NCI-H2107 treated with DMSO at 0.1 percent for 48 hours (cell line): ENCODE results near the gene PSPN.

Experiments
- DNase-seq: peaks from one replicate; lab custom pipeline; 2025; ENCODE audit not compliant: unreplicated experiment; lab: John Stamatoyannopoulos, UW

Gene PSPN, protein sequence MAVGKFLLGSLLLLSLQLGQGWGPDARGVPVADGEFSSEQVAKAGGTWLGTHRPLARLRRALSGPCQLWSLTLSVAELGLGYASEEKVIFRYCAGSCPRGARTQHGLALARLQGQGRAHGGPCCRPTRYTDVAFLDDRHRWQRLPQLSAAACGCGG

DNA sequence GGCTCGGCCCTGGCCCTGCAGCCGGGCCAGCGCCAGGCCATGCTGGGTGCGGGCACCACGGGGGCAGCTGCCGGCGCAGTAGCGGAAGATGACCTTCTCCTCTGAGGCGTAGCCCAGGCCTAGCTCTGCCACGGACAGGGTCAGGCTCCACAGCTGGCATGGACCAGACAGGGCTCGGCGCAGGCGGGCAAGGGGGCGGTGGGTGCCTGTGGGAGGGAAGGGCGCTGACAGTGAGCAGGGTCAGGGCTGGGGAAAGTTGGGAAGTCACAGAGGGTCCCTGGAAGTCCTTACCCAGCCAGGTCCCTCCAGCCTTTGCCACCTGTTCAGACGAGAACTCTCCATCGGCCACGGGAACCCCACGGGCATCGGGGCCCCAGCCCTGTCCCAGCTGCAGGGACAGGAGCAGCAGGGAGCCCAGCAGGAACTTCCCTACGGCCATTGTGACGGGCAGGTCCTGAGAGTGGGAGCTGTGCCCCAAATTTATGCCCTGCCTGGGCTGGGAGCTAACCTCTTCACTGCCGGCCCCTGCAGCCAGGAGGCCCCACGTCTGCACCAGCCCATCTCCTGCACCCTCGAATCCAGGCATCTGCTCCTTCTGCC lies at the start of gene PSPN:
TSS of gene PSPN (minus strand) at position 523 of the 600 bp plus-strand sequence. CDS start at position 439, 84 bp downstream.
- DNase-seq = no peak

DNA sequence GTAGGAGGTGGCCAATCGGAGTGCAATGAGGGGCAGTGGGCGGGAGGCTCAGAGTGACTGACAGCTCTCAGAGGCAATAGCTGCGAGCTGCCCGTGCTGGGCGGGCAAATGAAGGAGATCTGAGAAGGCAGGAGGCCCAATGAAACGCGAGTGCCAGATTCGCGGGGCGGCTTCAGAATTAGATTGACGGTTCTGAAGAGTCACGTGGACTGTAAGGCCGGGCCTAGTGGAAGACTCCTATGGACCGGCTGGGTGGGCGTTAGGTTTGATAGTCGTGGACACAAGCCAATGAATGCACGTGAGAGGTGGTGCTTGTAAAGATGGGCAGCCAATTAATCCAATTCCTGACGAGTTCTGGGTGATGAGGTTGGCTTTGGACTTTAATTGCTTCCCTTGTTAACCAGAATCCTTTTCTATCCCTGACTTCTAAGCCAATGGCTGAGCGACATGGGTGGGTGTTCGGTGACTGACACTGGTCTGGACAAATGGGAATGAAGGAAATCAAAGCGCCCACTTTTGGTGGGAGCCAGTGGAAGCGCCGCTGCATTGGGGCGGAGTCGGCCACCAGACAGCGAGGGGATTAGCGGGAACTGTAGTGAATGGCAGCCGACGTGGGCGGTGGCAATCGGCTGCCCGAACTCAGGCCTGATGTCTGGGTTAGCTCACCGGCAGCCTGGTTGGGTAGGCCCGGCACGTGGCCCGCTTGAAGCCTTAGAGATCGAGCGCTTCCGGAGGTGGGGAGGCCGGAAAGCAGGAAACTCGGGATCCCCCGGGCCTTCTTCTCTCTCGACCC lies 49.4 kb upstream of the PSPN start:
- peak; percentile 99 for DNase-seq

DNA sequence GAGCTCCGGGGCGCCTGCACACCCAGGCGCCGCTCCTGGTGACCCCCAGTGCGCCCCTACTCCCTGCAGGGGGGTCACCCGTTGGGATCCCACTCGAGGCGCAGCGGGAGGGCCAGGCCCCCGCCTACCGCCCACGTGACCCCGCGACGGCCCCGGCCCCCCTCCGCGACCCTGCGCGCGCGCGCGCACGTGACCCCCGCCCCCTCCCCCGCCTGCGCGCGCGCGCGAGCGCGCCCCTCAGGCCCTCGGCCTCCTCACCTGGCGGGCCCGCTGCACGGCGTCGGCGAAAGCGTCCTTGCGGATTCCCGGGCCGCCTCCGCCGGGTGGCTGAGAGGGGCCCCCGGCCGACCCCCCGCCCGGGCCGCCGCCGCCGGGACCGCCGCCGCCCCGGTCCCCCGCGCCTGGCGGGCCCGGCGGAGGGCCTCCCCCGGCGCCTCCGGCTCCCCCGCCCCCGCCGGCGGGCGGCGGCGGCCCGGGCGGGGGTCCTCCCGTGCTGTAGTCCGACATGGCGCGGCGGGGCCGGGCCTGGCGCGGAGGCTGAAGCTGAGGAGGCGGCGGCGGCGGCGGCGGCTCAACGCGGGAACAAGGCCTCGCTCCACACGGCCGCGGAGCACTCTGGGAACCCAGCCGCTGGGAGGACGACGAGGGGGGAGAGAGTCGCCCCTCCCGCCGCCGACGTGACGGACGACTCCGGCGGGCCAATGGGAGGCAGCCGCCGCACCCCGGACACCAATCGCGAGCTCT lies 48.6 kb upstream of the PSPN start, which contains the start of gene KHSRP:
TSS of gene KHSRP (minus strand) at position 617 of the 744 bp plus-strand sequence. CDS start at position 507, 110 bp downstream.
- no peak for DNase-seq

DNA sequence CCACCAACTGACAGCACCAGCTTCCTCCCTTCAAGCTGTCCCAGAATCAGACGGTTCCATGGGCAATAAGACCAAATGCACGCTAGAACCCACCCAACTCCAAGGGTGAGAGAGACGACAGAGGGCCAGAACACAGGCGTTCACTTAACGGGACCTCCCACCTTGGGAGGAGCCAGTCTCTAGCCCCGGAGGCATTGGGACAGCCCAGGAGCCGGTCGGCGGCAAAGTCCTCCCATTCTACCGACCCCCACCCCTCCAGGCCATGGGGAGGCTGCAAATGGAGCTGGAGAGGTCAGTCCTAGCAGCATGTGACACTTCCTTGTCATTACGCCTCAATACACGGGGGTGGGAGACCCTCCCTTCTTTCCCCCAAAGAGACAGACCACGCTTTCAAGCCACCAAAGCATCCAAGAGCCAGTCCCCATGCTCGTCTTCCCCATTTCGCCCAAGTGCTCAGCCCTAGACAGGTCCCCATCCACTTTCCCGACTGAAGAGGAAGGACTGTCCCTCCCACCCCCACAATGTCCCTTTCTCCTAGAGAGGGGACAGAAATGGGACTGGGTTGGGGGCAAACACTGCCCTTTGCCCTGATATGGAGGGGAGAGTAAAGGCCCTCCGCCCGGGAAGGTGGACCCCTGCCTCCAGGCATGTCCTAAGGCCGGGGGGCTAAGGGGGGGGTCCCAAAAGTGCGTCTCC lies 47.9 kb upstream of the PSPN start:
- no peak for DNase-seq

DNA sequence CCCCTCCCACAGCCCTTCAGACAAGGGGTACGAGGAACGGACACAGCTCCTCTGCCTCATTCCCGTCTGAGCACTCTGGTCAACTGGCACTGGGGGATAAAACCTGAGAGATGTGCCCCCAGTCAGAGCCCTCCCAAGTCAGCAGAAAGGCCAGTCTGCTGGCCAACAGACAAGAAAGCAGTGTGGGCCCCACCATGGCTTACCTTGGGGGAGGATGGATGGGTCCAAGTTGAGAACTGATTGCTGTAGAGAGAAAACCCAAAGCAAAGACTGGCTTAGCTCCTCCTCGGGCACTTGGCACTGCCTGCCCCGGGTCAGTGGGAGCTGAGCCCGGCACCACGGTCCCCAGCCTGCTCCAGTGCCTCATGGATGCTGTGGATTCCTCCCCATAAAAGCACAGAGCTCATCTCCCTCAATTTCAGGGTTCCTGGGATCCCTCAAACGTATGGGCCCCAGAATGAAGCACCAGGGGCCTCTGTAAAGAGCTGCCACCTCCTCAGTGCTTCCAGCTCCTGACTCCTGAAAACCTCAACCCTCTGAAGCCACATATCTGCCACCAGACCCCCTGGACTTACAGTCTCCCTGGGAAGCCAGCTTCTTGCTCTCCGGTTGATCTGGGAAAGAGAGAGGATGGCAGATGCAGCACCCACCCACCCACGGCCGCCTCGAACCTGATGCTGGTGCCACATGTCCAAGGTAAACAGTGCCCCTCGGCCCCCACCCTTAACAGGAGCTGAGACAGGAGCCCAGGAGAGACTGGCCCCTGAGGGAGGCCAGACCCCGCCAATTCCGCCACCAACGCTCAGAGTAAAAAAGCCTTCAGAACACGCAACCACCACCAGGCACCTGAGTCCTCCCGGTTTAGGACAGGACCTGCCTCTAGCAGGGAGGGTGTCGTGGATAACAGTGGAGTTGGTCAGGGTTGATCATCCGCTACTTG lies 45.6 kb upstream of the PSPN start:
- no peak for DNase-seq

DNA sequence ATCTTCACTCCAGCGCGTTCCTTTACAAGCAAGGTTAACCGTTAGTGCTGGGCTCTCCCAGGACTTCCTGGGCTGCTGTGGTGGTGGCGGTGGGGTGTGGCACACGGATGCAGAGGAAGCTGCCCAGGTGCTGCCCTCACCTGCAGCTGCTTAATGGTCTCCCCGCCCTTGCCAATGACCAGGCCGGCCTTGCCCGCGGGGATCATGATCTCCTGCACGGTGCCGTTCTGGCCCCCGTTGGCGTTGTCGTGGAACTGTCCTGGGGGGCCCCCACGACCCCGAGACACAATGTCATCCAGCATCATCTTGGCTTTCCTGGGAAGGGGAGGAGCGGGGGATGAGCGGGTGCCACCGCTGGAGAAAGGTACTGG lies 42.8 kb upstream of the PSPN start:
- no peak for DNase-seq

DNA sequence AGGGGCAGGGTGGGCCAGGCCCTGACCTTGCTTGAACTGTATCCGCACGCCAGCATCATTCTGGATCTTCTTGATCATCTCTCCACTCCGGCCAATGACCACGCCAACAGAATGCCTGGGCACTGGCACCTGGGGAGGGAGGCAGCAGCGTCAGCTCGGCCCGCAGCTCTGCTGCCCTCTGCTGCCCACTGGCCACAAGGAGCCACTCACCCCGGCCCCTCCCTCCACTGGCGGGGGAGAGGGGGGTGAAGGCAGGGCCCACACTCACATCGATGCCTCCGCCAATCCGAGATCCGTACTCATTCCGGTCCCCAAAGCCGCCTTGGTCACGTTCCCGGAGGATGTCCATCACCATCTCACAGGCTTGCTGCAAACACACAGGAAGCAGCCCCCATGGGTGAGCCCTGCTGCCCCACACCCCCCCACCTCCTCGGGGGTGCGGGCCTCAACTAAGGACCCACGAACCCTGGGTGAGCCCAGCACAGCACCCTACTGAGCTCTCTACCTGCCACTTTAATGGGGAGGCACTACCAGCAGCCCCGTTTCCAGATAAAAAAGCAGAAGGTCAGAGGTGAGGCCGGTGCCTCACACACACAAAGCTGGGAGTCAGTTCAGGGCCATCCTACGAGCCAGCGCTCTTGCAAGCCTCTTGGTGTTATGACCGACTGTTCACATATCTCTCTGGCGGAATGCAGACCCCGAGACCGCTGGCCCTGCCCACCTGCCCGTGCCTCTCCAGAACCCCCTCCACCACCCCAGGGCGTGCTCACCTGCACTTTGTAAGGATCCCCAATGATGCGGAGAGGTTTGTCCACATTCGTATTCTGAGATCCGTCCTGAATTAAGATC lies 42.2 kb upstream of the PSPN start:
- no peak for DNase-seq

DNA sequence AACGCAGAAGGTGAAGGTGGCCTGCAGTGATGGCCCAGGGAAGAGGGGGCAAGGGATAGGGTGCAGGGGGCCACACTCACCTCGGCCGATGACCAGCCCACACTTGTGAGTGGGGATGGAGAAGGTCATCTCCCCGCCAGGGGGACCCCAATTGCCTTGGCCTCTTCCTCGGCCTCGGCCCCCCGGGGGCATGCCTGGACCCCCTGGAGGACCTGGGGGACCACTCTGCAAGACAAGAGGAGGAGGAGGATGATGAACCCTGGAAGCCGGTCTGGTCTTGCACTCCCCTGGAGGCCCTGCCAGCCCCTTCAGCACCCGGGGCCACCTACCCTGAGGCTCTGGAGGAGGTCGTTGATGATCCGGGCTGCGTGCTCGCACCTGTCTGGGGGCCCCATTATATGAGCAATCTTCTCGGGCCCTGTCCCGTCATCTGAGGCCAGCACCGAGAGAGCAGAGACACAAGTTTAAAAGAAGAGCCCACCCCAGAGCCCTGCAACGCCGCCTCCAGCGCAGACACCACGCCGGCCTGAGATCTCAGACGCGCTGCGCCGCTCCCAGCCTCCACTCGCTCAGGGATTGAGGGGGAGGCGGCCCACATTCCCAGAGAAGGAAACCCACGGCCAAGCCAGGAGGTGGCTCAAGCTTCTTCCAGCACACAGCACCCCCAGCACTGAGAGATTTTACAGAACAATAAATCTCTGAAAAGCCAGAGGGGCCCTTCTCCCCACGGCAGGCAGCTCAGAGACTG lies 41.1 kb upstream of the PSPN start:
- no peak for DNase-seq

DNA sequence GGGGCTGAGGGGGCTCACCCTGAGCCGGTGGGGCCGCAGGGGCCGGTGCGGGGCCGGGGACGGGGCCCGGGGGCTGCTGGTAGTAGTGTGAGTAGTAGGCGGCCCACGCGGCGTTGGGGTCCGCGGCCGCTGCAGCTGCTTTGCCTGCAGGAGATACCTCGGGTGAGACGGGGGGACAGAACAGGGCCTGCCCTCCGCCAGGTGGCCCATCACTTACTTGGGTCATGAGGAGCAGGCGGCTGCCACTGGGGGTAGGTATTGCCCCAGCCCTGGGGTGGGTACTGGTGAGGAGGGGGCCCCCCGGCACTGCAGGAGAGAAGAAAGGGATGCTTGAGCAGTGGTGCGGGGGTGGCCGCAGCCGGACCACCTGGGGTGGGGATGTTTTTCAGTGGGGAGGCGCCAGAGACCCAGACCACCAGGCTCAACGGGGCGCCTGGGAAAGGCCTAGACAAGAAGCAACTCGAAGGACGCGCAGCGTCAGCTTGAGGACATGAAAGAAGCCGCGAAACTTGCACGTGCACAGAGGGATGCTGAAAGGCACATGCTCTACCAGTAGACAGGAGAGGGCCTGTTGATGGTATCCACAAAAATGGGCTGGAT lies 40.0 kb upstream of the PSPN start:
- DNase-seq = no peak

DNA sequence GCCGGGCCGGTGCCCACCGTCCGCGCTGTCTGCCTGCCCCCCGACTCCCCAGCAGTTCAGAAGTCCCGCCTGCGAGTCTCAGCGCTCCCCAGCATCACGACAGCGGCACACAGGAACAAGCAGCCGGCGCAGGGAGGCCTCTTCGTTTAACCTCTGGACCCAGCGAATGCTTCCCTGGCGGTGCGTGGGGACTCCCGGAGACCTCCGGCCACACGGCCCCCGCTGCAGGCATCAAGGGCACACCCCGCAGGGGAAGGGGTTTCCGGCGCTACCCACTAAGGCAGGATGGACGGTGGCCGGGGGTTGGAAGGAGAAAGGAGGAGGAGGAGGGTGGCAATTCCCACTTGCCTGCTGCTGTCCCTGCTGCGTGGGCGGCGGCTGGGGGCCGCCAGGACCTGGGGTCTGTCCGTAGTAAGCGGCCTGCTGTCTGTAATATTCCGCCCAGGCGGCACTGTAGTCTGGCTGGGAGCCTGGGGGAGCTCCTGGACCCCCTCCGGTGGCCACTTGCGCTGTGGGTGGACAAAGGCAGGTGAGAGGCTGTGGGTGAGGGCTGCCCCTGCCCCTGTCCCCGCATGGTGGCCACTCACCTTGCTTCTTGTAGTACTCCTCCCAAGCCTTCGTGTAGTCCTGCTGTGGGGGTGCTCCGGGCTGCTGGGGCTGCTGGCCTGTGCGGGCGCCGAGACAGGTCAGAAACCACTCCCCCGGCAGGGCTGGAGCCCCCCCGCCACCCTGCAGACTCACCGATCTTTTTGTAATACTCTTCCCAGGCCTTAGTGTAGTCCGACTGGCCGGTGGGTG lies 39.3 kb upstream of the PSPN start:
- no peak for DNase-seq

DNA sequence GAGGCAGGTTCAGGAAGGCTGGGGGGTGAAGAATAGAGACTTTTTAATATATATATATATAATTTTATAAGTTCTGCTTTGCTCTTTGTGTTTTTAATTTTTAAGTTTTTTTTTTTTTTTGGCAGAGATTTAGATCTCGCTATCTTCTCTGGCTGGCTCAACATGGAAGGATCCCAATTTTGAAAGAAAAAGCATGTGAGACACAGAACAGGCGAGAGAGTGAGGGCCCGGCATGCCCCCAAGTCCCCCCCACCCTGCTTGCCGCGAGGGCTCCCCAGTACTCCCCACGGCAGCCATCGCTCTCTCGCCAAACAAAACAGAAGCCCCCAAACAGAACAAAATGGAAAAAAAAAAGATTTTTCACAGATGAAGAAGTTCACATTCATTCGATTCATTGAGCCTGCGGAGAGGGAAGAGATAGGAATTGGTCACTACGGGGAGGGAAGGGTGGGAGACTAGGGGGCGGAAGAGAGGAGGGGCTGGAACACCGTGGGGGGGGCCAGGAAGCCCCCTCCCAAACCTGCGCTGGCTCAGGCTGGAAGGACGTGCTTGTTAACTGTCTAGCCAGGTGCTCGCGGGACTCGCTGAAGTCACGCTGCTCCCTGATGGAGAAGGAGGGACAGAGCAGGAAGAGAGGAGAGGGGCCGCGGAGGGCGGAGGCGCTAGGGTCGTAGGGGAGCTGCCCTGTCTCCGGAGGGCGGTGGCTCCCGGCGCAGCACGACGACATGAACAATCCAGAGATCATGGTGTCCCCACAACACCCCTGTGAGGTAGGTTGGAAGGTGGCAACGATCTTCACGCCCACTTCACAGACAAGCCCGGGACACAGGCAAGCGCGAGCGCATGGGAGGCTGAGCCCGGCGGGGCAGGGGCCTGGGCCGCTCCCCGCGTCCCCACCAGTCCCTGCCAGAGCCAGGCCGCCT lies 38.2 kb upstream of the PSPN start:
- DNase-seq = no peak

DNA sequence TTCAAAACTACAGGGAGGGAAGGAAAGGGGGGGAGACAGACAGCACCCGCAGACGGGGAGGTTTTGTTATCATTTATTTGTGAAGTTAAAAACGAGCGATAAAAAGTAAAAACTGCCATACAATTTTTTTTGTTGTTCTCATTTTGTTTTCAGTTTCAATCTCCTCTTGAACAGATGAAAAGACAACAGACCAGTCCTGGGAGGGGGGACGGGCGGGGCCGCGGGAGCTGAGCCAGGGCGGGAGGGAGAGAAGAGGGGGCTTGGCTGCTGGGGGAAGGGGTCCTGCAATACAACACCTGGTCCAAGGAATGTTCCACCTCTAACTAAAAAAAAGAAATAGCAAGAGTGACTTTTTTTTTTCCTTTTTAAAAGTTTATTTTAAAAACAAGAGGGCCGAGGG lies 37.6 kb upstream of the PSPN start:
- no peak for DNase-seq

DNA sequence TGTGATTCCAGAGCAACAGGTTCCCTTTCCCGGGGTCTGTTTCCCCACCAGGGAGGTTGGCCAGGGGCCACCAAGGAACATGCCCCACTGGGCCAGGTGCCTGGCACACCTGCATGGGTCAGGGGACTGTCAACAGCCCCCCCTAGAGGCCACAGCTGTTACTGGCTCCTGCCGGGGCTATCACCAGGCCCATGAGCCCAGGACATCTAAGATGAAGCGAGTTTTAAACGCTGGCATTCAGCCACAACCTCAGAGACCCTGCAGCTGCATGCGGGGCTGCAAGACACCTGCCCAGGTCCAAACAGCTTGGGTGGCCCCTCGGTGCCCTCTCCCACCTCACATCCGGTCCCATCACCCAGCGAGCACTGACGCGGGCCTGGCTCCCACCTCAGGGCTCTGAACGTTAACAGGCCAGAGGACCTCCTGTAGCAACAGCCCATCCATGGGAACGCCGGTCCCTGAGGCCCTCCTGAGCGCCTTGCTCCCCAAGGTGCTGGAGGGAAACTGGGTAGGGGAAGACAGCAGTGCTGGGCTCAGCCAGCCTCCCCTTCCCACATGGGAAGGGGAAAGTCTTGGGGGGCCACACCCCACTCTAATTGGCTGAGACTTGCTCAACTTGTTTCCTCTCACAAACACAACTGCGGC lies 36.8 kb upstream of the PSPN start:
- peak; percentile 3 for DNase-seq

DNA sequence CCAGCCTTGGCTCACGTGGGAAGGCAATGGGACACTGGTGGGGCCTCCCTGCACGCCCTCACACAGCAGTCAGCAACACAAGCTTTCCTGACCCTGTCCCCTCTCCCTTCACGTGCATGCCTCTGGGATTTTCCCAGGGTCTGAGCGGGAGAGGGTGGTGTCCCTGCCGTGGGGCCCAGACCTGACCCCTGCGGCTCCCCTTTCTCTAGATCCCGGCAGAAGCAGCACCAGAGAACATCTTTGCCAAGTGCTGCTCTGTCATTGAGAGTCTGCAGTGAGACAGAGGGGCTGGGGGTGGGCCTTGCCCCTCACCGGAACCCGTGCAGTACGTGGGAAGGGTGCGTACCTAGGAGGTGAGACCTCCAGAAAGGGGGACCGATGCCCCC lies 36.3 kb upstream of the PSPN start:
- DNase-seq = no peak

DNA sequence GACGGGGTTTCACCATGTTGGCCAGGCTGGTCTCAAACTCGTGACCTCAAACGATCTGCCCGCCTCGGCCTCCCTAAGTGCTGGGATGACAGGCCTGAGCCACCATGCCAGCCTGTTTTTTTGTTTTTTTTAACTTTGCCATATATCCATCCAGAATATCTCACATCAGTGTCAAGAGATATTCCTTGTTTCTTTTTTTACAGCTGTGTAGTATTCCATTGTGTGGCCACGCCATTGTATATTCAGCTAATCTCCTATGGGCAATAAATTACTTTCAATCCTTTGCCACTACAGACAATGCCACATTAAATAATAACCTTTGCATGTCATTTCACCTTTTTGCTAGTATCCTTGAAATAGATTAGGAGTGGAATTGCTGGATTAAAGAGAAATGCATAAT lies 33.6 kb upstream of the PSPN start:
- no peak for DNase-seq

DNA sequence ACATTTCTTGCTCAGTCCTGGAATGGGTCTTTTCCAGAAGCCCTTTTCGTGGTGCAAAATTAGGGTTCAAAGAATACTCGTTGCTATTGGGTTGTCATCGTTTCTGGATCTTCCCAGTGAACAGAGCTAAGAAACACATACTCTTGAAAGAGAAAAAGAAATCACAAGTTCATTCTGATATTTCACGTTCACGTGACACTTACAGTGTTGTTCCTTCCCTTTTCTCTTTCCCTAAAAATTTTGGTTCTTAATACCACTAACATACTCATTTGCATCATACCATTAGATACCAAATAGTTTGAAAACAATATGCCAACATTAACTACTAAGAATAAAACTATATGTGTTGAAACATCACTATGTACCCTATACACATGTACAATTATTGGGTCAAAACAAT lies 30.7 kb upstream of the PSPN start:
- DNase-seq = no peak
